PC-9 (cell line): ENCODE measurements around the gene GNAQ. TPM values are rescaled to one million over a fixed set of nuclear protein-coding genes. Genes with fewer than 3 reads are reported as not detected.
"Not testable (repeated sequence)": the region's sequence is repeated elsewhere in the genome, so short reads cannot be mapped to it uniquely, and the experiment has no call there.

Source experiments
- BruUV-seq: library from RNA; stranded (reverse); fragments of 400-500 nt; replicated peaks from 2 replicates; lab custom pipeline; 2021; lab: Mats Ljungman, UMichigan
- CTCF ChIA-PET: fragments of 300-600 bp; sonication (Branson Sonifier 250); formaldehyde crosslinking; loops from one replicate; lab custom pipeline; 2022; ENCODE audit warnings: antibody characterized with exemption; lab: Charles Lee
- POLR2A ChIA-PET: fragments of 300-600 bp; sonication (Branson Sonifier 250); formaldehyde crosslinking; loops from one replicate; lab custom pipeline; 2022; ENCODE audit warnings: antibody characterized with exemption; ENCODE audit not compliant: unreplicated experiment; lab: Charles Lee
- DNase-seq, 2 experiments: peaks; one replicate each; pipeline versions ENCODE4 v3.0.0 to v3.0.0-alpha.2; 2015 to 2022; ENCODE audit warnings: mixed read lengths in 1 of 2
- H2AFZ ChIP-seq: fragments of 200-600 bp; sonication (generic); 2 replicates; pipeline ENCODE4 v1.8.1; 2017; ENCODE audit warnings: antibody characterized with exemption
- H3F3A ChIP-seq: fragments of 200-600 bp; sonication (generic); 2 replicates; pipeline ENCODE4 v1.8.1; 2017; ENCODE audit warnings: antibody characterized with exemption, mild to moderate bottlenecking, low read depth; ENCODE audit not compliant: insufficient read depth
- H3K27ac ChIP-seq: fragments of 200-600 bp; sonication (generic); 2 replicates; pipeline ENCODE4 v1.6.1; 2016; ENCODE audit warnings: mixed run types
- H3K27me3 ChIP-seq: fragments of 200-600 bp; sonication (generic); 2 replicates; pipeline ENCODE4 v1.6.1; 2016; ENCODE audit warnings: low read depth, mixed run types; ENCODE audit not compliant: insufficient read depth
- H3K36me3 ChIP-seq: fragments of 200-600 bp; sonication (generic); 2 replicates; pipeline ENCODE4 v1.6.1; 2016; ENCODE audit warnings: low read depth, mixed run types
- H3K4me1 ChIP-seq: fragments of 200-600 bp; sonication (generic); replicated peaks from 2 replicates; pipeline ENCODE4 v1.6.1; 2016; ENCODE audit warnings: mixed run types; ENCODE audit not compliant: insufficient read depth
- H3K4me2 ChIP-seq: fragments of 200-600 bp; sonication (generic); 2 replicates; pipeline ENCODE4 v1.6.1; 2017; ENCODE audit warnings: mixed run types
- H3K4me3 ChIP-seq: fragments of 200-600 bp; sonication (generic); 2 replicates; pipeline ENCODE4 v1.6.1; 2016; ENCODE audit warnings: mixed run types
- H3K79me2 ChIP-seq: fragments of 200-600 bp; sonication (generic); 2 replicates; pipeline ENCODE4 v1.6.1; 2017; ENCODE audit warnings: low read depth, mixed run types
- H3K9me2 ChIP-seq: fragments of 200-600 bp; sonication (generic); 2 replicates; pipeline ENCODE4 v1.8.1; 2017; ENCODE audit warnings: mild to moderate bottlenecking; ENCODE audit not compliant: insufficient read depth
- H3K9me3 ChIP-seq: fragments of 200-600 bp; sonication (generic); 2 replicates; pipeline ENCODE4 v1.8.1; 2016; ENCODE audit warnings: low read depth; ENCODE audit not compliant: insufficient read depth
- H4K20me1 ChIP-seq: fragments of 200-600 bp; sonication (generic); 2 replicates; pipeline ENCODE4 v1.8.1; 2017; ENCODE audit not compliant: insufficient read depth
- CTCF ChIP-seq: fragments of 200-600 bp; sonication (generic); conservative IDR thresholded peaks from 2 replicates; pipeline ENCODE4 v1.6.1; 2017; ENCODE audit warnings: mixed run types, antibody characterized with exemption, mild to moderate bottlenecking, moderate library complexity
- EZH2 ChIP-seq: fragments of 200-600 bp; sonication (generic); IDR thresholded peaks from 2 replicates; pipeline ENCODE4 v1.8.0; 2017; ENCODE audit warnings: antibody characterized with exemption, low read depth
- intact Hi-C: fragments of 100-400 bp; cut with micrococcal nuclease; formaldehyde crosslinking; loops from one replicate; pipeline ENCODE4 v1.10.0; 2022; ENCODE audit not compliant: unreplicated experiment
- total RNA-seq: library from RNA; stranded (reverse); gene quantifications from 2 replicates; pipeline ENCODE4 v1.2.3, GENCODE V29; 2021

The GNAQ gene
- total RNA-seq, 1 experiment from 2014 or later: 51.6 TPM

GRCh38 chr9:77725820-77726219 is 305.8 kb downstream of the GNAQ start:
- no peak for DNase-seq
- H3K4me2 ChIP-seq: no peak overlapping the region
- H3K9me3 ChIP-seq: no peaks in the 10 kb centered on the region
- peaks cover 8% of the 10 kb centered on the region; the same call in 1 of the 2 replicates for H3K36me3 ChIP-seq
- H3K4me3 ChIP-seq: no peak overlapping the region
- no peaks in the 10 kb centered on the region for H3K4me1 ChIP-seq
- TF ChIP-seq EZH2 (no peak), CTCF (no peak)
- CTCF ChIA-PET: no interaction called here
- H3K27me3 ChIP-seq: no peaks in the 10 kb centered on the region
- BruUV-seq: no TSS peak
- no peaks in the 10 kb centered on the region for H3K79me2 ChIP-seq
- H3K9me2 ChIP-seq: no peaks in the 10 kb centered on the region
- no peak overlapping the region for H2AFZ ChIP-seq
- POLR2A ChIA-PET: no interaction called here
- no peak overlapping the region for H3K27ac ChIP-seq
- intact Hi-C loops: no loop called here
- H4K20me1 ChIP-seq: no peaks in the 10 kb centered on the region
- H3F3A ChIP-seq: no peaks in the 10 kb centered on the region; the same call in 1 of the 2 replicates

- intact Hi-C loops: no loop called here
- Histone ChIP-seq H3K36me3 (peaks cover 8% of the 10 kb centered on the region; the same call in 1 of the 2 replicates), H3K27me3 (no peaks in the 10 kb centered on the region), H2AFZ (no peak overlapping the region), H3K4me1 (no peaks in the 10 kb centered on the region), H3K27ac (no peak overlapping the region), H4K20me1 (no peaks in the 10 kb centered on the region), H3K9me3 (no peaks in the 10 kb centered on the region), H3K9me2 (no peaks in the 10 kb centered on the region), H3F3A (no peaks in the 10 kb centered on the region; the same call in 1 of the 2 replicates), H3K4me3 (no peak overlapping the region), H3K79me2 (no peaks in the 10 kb centered on the region), H3K4me2 (no peak overlapping the region)
- ChIA-PET POLR2A (no interaction called here), CTCF (no interaction called here)
- BruUV-seq: no TSS peak
- DNase-seq: no peak
- no peak for TF ChIP-seq CTCF
- TF ChIP-seq EZH2: no peak
Measured at GRCh38 chr9:77725046-77725694, 306.4 kb downstream of the GNAQ start.

GRCh38 chr9:77721156-77721555 is 310.5 kb downstream of the GNAQ start:
- POLR2A ChIA-PET, H3F3A ChIP-seq, H3K4me2 ChIP-seq, CTCF ChIA-PET, H3K79me2 ChIP-seq, H3K27ac ChIP-seq, intact Hi-C loops, H2AFZ ChIP-seq, H3K9me3 ChIP-seq, H3K9me2 ChIP-seq, H3K27me3 ChIP-seq, H3K4me3 ChIP-seq, H4K20me1 ChIP-seq, DNase-seq, BruUV-seq: not testable (repeated sequence)
- Histone ChIP-seq H3K4me1 (peaks cover 14% of the 10 kb centered on the region), H3K36me3 (0 out of 2 replicates have a peak, but pooled peaks cover 14% of the 10 kb centered on the region)
